Cerebellar cortex (tissue), 1 donor: ENCODE results near the gene PRAME.
"Not testable (repeated sequence)": the region's sequence is repeated elsewhere in the genome, so short reads cannot be mapped to it uniquely, and the experiment has no call there.

Experiments used
- DNase-seq: peaks from one replicate; pipeline ENCODE4 v3.0.0-alpha.2; 2015; ENCODE audit warnings: low spot score

PRAME gene

DNA sequence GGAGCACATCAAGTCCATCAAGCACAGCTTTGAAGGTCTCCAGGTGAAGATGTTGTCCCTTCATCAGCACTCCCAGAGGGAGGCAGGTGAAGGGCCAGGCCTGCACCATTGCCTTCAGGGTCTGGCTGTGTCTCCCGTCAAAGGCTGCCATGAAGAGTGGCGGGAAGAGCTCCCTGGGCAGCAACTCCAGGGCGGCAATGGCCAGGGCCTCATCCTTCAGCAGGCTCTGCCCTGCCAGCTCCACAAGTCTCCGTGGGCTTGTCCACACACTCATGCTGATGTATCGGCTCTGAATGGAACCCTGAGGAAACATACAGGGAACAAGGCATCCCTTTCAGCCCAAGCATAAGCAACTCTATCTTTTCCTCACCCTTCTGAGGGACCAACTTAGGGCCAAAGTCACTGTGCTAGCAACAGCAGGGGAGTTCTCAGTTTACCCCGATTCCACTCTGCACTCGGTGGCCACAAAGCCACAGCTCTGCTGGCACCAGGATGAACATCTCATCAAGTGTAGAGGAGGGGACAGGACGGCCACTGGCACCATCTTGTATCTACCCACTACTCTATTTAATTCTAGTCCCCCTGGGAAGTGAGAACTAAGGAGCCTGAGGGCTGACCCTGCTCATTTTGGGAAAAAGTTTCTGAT, 8.2 kb downstream of the PRAME start:
- no peak for DNase-seq

DNA sequence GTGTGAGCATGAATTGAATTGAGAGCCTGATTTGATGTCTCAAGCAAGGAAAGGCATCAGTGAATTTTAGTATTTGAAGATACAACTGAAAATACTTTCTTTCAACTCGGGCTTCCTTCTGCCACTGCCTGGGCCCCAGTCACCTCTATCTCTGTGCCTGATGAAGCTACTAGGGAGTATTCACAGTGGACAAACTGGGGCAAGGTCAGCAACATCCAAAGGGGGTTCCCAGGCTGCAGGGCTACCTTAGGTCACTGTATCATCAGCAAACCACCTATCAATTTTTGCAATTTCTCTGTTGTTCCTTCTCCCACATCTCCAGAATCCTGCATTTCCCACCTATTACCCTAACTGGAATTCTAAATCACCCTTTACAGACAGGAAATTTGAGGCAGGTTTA, 10.2 kb downstream of the PRAME start:
- DNase-seq = no peak

DNA sequence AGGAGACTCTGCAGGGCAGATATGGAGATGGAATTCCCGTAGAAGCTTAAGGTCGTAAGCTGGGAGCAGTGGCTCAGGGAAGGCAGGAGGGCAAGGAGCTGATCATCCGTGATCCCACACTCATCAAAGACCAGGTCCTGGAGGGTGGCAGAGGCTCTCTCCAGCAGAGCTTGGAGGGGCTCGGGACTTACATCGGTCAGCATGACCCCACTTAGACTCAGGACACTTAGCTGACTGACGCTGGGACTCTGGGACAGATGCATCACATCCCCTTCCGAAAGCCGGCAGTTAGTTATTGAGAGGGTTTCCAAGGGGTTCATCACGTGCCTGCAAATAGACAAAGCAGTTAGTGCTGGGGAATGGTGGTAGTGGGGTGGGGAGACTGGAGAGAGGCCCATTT, 10.7 kb downstream of the PRAME start:
- DNase-seq = no peak

DNA sequence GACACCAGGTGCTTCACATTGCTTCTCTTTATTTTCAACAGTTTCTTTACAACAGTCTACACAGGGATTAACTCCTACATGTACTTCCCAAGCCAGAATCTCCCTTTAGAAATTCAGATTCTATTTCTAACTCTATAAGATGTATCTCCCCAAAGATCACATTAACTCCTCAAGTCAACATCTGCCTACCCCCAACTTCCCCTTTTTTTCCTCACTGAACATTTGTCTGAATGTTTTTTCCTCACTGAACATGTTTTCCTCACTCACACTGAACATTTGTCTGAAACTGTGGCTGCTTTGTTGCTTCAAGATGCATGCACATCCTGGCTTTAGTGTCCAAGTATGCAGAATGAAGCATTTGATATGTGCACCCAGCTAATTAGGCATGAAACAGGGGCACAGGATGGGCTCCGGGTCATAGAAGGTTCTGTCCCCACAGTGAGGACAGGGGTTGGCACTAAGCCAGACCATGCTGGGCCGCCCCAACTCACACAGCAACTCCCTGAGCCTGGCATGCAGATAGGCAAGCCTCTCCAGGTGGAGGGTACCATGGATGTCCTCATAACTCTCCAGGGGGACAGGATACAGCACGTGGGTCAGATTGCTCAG, 11.3 kb downstream of the PRAME start:
- no peak for DNase-seq

DNA sequence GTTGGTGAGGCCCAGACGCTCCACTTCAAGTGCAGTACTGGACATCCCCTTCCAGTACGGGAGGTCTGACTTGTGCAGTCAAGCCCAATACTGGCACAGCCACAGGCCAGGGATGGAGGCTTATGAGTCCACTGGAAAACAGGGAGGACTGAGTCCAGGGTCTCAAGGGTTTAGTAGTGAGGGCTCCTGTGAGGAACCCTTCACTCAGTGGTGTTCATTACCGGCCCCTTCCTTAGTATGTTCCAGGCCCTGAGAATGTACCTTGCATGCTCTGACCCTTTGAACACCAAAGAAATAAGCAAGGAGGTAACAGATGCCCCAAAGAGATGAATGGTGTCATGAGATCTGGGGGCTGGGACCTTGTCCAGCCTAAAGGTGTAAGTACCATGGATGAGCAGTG, 11.8 kb downstream of the PRAME start:
- no peak for DNase-seq

DNA sequence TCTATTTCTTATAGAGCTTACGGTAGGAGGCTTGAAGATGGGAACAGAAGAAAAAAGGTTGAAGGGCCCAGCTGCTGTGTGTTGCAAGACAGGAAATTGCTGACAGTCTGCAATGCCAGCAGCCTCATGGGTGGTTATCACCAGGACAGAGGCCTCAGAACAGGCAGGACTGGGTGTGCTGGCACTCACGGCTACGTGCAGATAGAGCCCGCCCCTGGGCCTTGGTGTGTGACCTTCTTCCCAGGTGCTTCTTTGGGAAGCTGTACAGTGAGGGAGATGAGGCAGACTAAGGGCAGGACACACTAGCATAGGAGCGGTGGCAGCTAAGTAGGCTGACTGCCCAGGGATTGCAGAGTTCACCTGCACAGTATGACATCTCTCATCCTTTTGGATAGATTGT, 12.6 kb downstream of the PRAME start:
- DNase-seq = no peak

DNA sequence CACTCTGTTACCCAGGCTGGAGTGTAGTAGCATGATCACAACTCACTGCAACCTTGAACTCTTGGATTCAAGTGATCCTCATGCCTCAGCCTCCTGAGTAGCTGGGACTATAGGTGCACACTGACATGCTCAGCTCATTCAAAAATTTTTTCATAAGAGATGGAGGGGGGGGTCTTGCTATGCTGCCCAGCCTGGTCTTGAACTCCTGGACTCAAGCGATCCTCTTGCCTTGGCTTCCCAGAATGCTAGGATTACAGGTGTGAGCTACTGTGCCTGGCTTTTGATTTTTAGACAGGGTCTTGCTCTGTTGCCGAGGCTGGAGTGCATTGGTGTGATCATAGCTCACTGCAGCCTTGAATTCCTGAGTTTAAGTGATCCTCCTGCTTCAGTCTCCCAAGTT, 14.0 kb downstream of the PRAME start:
- DNase-seq = no peak

DNA sequence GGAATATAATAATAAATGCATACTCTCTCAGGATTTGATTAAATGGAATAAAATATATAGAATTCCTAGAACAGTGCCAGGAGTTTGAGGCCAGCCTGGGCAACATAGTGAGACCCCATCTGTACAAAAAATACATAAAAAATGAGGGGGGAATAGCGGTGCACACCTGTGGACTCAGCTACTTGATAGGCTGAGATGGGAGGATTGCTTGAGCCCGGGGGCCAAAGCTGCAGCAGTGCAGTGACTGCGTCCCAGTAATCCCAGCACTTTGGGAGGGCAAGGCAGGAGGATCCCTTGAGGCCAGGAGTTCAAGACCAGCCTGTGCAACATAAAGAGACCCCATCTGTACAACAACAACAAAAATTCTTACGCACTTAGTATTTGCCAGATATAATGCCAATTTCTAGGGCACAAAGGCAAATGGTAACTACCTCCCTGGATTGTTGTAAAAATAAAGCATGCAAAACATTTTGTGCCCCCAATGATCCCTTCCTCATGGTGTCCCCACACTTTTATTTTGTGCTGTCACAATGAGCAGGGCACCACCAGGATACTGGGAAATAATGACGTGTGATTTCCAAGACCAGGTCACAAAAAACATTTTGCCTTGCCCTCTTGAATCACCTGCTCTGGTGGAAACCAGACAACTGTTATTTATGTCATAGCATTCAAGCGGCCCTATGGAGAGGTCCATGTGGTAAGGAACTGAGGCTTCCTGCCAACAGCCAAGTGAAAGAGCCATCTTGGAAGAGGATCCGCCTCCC, 20.7 kb downstream of the PRAME start:
- DNase-seq = no peak

DNA sequence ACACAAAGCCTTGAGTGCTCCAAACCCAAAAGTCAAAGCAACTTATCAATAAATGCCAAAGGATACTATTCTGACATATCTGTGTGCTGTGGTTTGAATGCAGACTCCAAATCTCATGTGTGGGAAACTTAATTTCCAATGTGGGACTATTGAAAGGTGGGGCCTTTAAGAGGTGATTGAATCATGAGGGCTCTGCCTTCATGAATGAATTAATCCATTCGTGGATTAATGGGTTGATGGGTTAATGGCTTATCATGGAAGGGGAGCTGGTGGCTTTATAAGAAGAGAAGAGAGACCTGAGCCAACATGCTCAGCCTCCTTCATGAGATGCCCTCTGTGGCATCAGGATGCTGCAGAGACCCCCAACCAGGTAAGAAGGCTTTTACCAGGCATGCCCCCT, 22.1 kb downstream of the PRAME start:
- DNase-seq = no peak

DNA sequence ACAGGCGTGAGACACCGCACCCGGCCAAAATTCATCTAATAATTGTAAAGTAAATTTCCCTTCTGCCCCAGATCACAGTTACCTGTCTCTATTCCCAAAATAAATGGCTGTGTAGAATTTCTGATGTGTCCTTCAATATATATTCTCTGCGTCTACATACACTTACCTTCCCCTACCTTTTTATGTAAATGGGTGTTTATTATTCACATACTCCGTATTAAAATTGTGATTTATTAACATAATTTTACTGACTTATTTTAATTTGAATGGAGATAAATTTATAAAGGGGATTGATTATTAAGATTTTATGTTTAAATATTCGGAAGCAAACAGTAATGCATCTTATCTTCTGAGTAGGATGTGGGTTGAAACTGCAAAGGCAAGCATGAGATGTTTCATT, 22.6 kb downstream of the PRAME start:
- no peak for DNase-seq

DNA sequence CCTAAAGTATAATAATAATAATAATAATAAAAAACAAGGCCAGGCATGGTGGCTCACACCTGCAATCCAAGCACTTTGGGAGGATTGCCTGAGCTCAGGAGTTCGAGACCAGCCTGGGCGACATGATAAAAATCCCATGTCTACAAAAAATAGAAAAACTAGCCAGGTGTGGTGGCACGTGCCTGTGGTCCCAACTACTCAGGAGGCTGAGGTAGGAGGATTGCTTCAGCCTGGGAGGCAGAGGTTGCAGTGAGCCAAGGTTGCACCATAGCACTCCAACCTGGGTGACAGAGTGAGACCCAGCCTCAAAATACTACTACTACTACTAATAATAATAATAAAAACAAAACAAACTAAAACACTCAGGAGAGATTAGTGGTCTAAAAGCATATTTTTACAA, 23.4 kb downstream of the PRAME start:
- no peak for DNase-seq

DNA sequence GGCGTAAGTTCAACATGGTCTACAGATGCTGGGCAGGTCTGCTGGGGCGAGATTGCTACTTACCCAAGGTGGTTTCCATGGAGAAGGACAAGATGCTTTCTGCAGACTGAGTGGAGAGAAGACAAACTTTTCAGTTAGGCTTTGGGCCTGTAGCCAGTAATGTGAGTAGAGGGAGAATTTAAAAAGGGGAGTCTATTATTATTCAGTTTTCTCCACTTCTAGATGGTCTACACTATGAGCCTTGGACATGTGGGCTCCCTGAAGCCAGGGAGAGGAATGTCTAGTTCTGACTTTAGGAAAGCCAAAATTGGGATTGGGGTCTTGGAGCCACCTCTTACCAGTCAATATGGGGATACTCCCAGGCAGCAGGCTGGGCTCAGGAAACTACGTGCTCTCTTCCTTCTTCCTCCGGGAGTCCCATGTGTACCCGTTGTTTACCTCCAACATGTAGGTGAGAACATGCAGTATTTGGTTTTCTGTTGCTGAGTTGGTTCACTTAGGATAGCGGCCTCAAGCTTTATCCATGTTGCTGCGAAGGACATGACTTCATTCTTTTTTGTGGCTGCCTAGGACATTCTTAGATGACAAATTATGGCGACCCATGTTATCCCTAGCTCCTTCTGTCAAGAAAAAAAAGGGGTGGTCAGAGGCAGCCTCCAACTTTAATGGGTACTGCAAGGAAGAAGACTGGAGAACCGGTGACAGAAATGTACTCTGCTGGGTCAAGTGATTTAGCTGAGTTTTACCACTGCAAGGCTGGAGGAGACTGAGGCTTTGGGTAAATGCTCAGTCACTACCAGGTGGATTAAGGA, 24.3 kb downstream of the PRAME start:
- no peak for DNase-seq

DNA sequence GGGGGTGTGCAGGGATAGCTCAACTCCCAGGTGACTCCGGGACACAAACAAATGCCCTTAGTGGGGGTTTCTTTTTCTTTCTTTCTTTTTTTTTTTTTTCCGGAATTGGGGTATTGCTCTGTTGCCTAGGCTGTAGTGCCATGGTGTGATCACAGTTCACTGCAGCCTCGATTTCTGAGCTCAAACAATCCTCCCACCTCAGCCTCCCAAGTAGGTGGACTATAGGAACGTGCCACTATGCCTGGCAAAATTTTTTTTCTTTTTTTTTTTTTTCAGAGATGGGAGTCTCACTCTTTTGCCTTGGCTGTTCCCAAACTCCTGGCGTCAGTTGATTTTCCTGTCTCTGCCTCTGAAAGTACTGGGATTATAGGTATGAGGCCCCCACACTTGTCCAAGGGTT, 25.2 kb downstream of the PRAME start:
- no peak for DNase-seq

DNA sequence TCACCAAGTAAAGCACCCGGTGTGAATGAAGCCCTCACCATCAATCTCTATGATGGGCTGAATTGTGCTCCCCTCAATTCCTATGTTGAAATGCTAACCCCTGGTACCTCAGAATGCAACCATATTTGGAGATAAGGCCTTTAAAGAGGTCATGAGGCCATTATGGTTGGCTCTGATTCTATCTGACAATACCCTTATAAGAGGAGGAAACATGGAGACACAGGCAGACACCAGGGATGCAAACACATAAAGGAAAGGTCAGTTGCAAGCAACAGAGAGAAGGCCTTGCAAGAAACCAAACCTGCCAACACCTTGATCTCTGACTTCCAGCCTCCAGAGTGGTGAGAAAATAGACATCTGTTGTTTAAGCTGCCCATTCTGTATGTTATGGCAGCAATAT, 25.6 kb downstream of the PRAME start:
- no peak for DNase-seq

DNA sequence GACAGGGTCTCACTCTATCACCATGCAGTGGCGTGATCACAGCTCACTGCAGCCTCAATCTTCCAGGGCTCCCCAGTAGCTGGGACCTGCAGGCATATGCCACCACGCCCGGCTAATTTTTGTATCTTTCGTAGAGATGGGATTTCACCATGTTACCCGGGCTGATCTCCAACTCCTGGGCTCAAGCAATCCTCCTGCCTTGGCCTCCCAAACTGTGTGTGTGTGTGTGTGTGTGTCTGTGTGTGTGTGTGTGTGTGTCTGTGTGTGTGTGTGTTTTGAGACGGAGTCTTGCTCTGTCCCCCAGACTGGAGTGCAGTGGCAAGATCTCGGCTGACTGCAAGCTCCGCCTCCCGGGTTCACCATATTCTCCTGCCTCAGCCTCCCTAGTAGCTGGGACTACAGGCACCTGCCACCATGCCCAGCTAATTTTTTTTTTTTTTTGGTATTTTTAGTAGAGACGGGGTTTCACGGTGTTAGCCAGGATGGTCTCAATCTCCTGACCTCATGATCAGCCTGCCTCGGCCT, 26.5 kb downstream of the PRAME start:
- not testable (repeated sequence) for DNase-seq

DNA sequence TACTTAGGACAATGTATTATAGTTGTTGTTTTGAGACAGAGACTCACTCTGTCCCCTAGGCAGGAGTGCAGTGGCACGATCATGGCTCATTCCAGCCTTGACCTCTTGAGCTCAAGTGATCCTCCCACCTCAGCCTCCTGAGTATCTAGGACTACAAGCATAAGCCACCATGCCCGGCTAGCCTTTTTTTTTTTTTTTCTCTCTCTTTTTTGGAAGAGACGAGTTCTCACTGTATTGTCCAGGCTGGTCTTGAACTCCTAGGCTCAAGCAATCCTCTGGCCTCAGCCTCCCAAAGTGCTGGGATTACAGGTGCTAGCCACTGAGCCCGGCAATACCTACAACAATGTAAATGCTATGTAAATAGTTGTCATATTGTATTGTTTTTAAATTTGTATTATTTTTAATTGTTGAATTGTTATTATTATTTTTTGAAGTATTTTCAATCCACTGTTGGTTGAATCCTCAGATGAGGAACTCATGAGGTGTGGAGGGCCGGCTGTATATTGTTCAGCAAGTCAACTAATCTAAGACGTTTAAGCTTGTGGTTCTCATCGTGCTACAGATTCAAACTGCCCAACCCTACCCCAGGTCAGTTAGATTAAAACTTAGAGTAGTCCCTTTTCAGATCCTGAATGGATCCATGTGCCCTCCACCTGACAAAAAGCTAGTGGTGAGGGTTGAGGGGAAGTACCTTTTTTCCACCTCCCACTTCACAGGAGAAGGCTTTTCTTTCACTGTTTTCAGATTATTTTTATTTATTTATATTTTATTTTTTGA, 27.1 kb downstream of the PRAME start:
- no peak for DNase-seq

DNA sequence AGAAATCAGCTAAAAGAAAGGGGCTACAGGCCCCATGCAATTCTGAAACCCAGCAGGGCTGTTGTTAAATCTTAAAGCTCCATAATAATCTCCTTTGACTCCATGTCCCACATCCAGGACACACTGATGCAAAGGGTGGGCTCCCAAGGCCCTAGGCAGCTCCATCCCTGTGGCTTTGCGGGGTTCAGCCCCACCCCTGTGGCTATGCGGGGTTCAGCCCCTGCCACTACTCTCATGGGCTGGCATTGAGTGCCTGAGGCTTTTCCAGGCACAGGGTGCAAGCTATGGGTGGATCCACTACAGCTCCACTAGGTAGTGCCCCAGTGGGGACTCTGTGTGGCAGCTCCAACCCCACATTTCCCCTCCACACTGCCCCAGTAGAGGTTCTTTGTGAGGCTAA, 30.3 kb downstream of the PRAME start:
- no peak for DNase-seq

DNA sequence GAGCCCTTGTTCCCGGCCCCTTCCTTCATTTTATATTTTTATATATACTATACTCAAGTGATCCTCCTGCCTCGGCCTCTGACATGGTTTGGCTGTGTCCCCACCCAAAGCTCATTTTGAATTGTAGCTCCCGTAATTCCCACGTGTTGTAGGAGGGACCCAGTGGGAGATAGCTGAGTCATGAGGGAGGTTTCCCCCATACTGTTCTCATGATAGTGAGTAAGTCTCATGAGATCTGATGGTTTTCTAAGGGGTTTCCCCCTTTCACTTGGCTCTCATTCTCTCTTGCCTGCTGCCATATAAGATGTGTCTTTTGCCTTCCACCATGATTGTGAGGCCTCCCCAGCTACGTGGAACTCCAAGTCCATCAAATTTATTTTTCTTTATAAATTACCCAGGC, 31.8 kb downstream of the PRAME start:
- no peak for DNase-seq

DNA sequence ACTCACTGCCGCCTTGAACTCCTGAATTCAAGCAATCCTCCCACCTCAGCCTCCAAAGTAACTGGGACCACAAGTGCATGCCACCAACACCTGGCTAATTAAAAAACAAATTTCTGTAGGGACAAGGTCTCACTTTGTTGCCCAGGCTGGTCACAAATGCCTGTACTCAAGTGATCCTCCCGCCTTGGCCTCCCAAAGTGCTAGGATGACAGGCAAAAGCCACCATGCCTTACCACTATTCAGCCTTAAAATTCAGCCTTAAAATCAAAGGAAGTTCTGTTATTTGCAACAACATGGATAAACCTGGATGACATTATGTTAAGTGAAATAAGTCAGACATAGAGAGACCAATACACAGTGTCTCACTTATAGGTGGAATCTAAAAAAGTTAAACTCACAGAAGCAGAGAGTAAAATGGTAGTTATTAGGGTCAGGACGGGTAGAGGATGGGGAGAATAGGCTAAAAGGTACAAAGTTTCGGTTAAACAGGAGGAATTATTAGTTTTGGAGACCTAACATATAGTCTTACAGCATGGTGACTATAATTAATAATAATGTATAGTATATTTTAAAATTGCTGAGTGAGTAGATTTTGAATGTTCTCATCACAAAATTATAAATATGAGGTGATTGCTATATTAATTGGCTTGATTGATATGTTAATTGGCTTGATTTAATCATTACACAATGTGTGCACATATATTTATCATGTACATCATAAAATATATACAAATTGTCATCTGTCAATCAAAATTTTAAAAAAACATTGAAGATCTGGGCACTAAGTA, 32.7 kb downstream of the PRAME start:
- no peak for DNase-seq

DNA sequence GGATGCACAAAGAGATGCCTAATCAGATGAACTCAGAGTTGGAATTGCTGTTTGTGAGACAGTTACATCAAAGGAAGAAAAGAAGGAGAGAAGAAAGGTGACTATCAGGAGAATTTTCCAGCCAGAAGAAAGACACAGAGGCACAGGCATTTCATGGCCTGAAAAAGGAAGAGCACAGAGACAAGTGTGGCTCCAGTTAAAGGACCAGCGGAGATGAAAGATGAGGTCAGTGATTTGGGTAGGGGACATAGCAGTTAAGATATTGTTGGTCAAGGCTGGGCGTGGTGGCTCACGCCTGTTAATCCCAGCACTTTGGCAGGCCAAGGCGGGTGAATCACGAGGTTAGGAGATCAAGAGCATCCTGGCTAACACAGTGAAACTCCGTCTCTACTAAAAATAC, 35.6 kb downstream of the PRAME start:
- DNase-seq = no peak

DNA sequence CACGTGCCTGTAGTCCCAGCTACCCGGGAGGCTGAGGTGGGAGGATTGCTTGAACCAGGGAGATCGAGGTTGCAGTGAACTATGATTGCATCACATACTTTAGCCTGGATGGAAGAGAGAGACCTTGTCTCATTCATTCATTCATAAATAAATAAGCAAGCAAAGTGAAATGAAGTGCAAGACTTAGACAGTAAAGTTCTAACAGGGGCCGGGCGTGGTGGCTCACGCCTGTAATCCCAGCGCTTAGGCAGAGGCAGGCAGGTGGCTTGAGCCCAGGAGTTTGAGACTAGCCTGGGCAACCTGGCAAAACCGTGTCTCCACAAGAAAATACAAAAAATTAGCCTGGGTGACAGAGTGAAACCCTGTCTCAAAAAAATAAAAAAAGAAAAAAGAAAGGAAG, 37.4 kb downstream of the PRAME start:
- no peak for DNase-seq
